Kidney (tissue), 14 donors: ENCODE measurements around the gene STAG2. TPM values are rescaled to one million over a fixed set of nuclear protein-coding genes. Genes with fewer than 3 reads are reported as not detected.
"Not testable (repeated sequence)": the region's sequence is repeated elsewhere in the genome, so short reads cannot be mapped to it uniquely, and the experiment has no call there.

ENCODE experiments used
- DNase-seq, 5 donors: peaks; one replicate each; pipeline ENCODE4 v3.0.0-alpha.2; 2013 to 2020
- FAIRE-seq: peaks from 2 replicates; lab custom pipeline; 2012; peaks lifted over from hg19 to GRCh38; lab: Jason Lieb, UNC
- H3K27ac ChIP-seq, 2 donors: one replicate each; pipeline ENCODE4 v1.7.0; 2013; ENCODE audit warnings: low read depth in 2 of 2, low read length in 2 of 2, inconsistent platforms in 1 of 2
- H3K27me3 ChIP-seq: one replicate; pipeline ENCODE4 v1.7.1; 2013; ENCODE audit warnings: low read length, inconsistent platforms; ENCODE audit not compliant: control insufficient read depth, insufficient read depth
- H3K36me3 ChIP-seq, 3 donors: one replicate each; pipeline versions ENCODE4 v1.7.0 to v1.7.1; 2013; ENCODE audit warnings: low read length in 3 of 3, control low read depth in 1 of 3, inconsistent platforms in 1 of 3; ENCODE audit not compliant: insufficient read depth in 3 of 3, control insufficient read depth in 2 of 3
- H3K4me1 ChIP-seq, 3 donors: one replicate each; pipeline versions ENCODE4 v1.7.0 to v1.7.1; 2013; ENCODE audit warnings: low read length in 3 of 3, inconsistent platforms in 1 of 3, low read depth in 1 of 3; ENCODE audit not compliant: control insufficient read depth in 2 of 3, insufficient read depth in 2 of 3
- H3K4me3 ChIP-seq, 3 donors: one replicate each; pipeline versions ENCODE4 v1.7.0 to v1.8.1; 2013; ENCODE audit warnings: low read length in 3 of 3, control low read depth in 1 of 3, inconsistent platforms in 1 of 3
- H3K9ac ChIP-seq, 3 donors: one replicate each; pipeline versions ENCODE4 v1.7.0 to v1.7.1; 2013; ENCODE audit warnings: low read length in 3 of 3, control low read depth in 1 of 3, inconsistent platforms in 1 of 3
- H3K9me3 ChIP-seq, 3 donors: one replicate each; pipeline versions ENCODE4 v1.7.0 to v1.7.1; 2013; ENCODE audit warnings: low read length in 3 of 3, control low read depth in 1 of 3, inconsistent platforms in 1 of 3; ENCODE audit not compliant: control insufficient read depth in 2 of 3, insufficient read depth in 1 of 3
- CTCF ChIP-seq: IDR thresholded peaks from 3 replicates; pipeline ENCODE4 v1.5.1; 2012; ENCODE audit warnings: mild to moderate bottlenecking, moderate library complexity, borderline replicate concordance; ENCODE audit not compliant: insufficient read depth; ENCODE audit errors: extremely low read depth
- intact Hi-C: fragments of 100-400 bp; cut with DNase I; formaldehyde crosslinking; loops from one replicate; pipeline ENCODE4 v1.11.1; 2022
- polyA plus RNA-seq: library from polyadenylated mRNA; stranded (reverse); fragments of 350-450 nt; fragmentation: Illumina TruSeq; extraction: RNeasy Lipid Tissue Mini Kit (QIAGEN cat#74804); gene quantifications from one replicate; pipeline ENCODE4 v1.2.3, GENCODE V29; 2014; ENCODE audit warnings: low read depth, low replicate concordance; ENCODE audit not compliant: insufficient read depth
- total RNA-seq: library from RNA; stranded (reverse); fragmentation: NEBNext Ultra II Directional; extraction: Animal tissue kit (Norgen Biotek cat#: 25700); gene quantifications from one replicate; pipeline ENCODE4 v1.2.1, GENCODE V29; 2021
- donor health status: control.
- donor health status: control.
- donor health status: control.
- donor health status: control.
- donor health status: control.
- donor health status: DM: yes; HTN: yes; CAD: no.
- donor health status: Normal renal cell carcinoma (clear cell type).

STAG2 gene
- total and polyA plus RNA-seq, 2 donors from 2014 or later: 18.2 to 66.0 TPM

DNA sequence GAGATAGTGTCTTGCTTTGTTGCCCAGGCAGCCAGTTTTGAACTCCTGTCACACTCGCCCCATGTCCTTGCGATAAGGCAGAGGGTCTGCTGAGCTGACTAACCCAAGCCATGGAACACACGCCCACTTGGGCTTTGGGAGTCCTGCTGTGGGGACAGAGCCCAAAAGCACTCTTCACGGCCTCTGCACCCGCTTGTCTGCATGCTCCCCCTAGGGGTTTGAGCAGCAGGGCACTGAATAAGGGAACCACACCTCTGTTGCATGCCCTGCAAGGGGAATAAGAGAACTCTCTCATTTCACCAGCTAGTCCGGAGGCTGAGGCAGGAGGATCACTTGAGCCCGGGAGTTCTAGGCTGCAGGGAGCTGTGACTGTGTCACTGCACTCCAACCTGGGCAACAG, 166.0 kb downstream of the STAG2 start:
- Histone ChIP-seq H3K9me3 (no peaks in the 10 kb centered on the region), H3K9ac (no peak overlapping the region)

GRCh38 chrX:124132437-124132836, 170.9 kb downstream of the STAG2 start:
- H3K27ac ChIP-seq, H3K27me3 ChIP-seq, H3K9me3 ChIP-seq, DNase-seq, H3K4me3 ChIP-seq, H3K9ac ChIP-seq, H3K4me1 ChIP-seq, FAIRE-seq, intact Hi-C loops, H3K36me3 ChIP-seq: not testable (repeated sequence)

More for the DNA sequence above, 166.0 kb downstream of the STAG2 start:
- Histone ChIP-seq H3K36me3 (no peaks in the 10 kb centered on the region), H3K4me1 (no peaks in the 10 kb centered on the region), H3K27me3 (no peaks in the 10 kb centered on the region), H3K27ac (no peak overlapping the region), H3K4me3 (no peak overlapping the region)
- DNase-seq: no peak
- no peak for TF ChIP-seq CTCF
- intact Hi-C loops: no loop called here
- FAIRE-seq: no peak

DNA sequence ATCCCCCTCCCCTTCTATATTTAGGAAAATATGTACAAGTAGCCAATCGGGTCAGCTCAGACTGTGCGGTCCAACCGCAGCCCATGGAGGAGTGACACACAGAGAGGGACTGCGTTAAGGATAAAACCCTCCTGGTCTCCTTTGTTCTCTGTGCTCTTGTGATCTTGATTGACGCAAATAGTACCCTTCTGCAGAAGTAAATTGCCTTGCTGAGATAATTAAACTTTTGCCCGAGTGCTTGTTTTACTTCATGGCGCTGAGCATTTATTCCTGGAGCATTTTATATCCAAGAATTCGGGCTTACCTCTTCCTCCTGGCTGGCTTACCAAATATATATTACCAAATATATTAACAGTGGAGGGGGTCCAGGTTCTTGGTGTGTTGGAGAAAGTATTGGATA, 184.2 kb downstream of the STAG2 start:
- no peak for DNase-seq
- FAIRE-seq: no peak
- no peak for TF ChIP-seq CTCF

GRCh38 chrX:124151195-124151594, 189.7 kb downstream of the STAG2 start:
- DNase-seq (no peak), FAIRE-seq (no peak)
- Histone ChIP-seq H3K9me3 (no peaks in the 10 kb centered on the region), H3K4me3 (no peak overlapping the region), H3K36me3 (no peaks in the 10 kb centered on the region), H3K27me3 (no peaks in the 10 kb centered on the region), H3K9ac (no peak overlapping the region), H3K27ac (no peak overlapping the region), H3K4me1 (no peaks in the 10 kb centered on the region)
- intact Hi-C loops: no loop called here
- TF ChIP-seq CTCF: no peak

More for the DNA sequence above, 184.2 kb downstream of the STAG2 start:
- Histone ChIP-seq H3K9me3 (no peaks in the 10 kb centered on the region), H3K27me3 (no peaks in the 10 kb centered on the region), H3K27ac (no peak overlapping the region), H3K36me3 (no peaks in the 10 kb centered on the region), H3K4me1 (no peaks in the 10 kb centered on the region), H3K4me3 (no peak overlapping the region), H3K9ac (no peak overlapping the region)
- intact Hi-C loops: no loop called here

Other genes starting within 250 kb of the STAG2 start
- gene THOC2, start 228.7 kb upstream of the STAG2 start, total RNA-seq: 66.6 TPM
- 18.8 TPM for gene THOC2, start 228.7 kb upstream of the STAG2 start, polyA plus RNA-seq
- gene XIAP, start 101.7 kb upstream of the STAG2 start, total RNA-seq: 70.9 TPM
- 29.0 TPM for gene XIAP, start 101.7 kb upstream of the STAG2 start, polyA plus RNA-seq